Measurements from ENCODE around the gene PLEKHM2. TPM values are rescaled to one million over a fixed set of nuclear protein-coding genes. Genes with fewer than 3 reads are reported as not detected.
"Not testable (repeated sequence)": the region's sequence is repeated elsewhere in the genome, so short reads cannot be mapped to it uniquely, and the experiment has no call there.

PLEKHM2 gene
- total RNA-seq, 3 donors from 2014 or later (not counting 1 experiment from before 2014, with no cell fraction given) = 47.8 to 61.0 (median 50.9) TPM

- Histone ChIP-seq H3K4me1 (ENCODE audit: control insufficient read depth, insufficient read depth, low read length) (peaks cover 9% of the 10 kb centered on the region), H3K27me3 (ENCODE audit: control insufficient read depth, insufficient read depth, low read length) (no peaks in the 10 kb centered on the region), H3K27ac (ENCODE audit: low read length) (no peak overlapping the region), H3K9me3 (ENCODE audit: control insufficient read depth, insufficient read depth, low read length) (no peaks in the 10 kb centered on the region), H3K36me3 (ENCODE audit: control insufficient read depth, insufficient read depth, low read length) (no peaks in the 10 kb centered on the region), H3K4me3 (ENCODE audit: low read length) (no peak overlapping the region)
- no peaks in the 10 kb centered on the region for H3K9me3 Mint-ChIP-seq
- H3K27me3 Mint-ChIP-seq (ENCODE audit: low read depth in 2 of 2) = no peaks in the 10 kb centered on the region
- H3K27ac Mint-ChIP-seq = no peak overlapping the region
- ATAC-seq (no peak), DNase-seq (no peak)
- H3K36me3 Mint-ChIP-seq = no peaks in the 10 kb centered on the region
- H3K4me3 Mint-ChIP-seq = no peak overlapping the region
- peaks cover 28 to 36% of the 10 kb centered on the region in 2 donors for H3K4me1 Mint-ChIP-seq
- 92% methylated on average over 5 of the region's 5 CpGs for WGBS (ENCODE audit: insufficient coverage)
- TF ChIP-seq, protein P1, sequence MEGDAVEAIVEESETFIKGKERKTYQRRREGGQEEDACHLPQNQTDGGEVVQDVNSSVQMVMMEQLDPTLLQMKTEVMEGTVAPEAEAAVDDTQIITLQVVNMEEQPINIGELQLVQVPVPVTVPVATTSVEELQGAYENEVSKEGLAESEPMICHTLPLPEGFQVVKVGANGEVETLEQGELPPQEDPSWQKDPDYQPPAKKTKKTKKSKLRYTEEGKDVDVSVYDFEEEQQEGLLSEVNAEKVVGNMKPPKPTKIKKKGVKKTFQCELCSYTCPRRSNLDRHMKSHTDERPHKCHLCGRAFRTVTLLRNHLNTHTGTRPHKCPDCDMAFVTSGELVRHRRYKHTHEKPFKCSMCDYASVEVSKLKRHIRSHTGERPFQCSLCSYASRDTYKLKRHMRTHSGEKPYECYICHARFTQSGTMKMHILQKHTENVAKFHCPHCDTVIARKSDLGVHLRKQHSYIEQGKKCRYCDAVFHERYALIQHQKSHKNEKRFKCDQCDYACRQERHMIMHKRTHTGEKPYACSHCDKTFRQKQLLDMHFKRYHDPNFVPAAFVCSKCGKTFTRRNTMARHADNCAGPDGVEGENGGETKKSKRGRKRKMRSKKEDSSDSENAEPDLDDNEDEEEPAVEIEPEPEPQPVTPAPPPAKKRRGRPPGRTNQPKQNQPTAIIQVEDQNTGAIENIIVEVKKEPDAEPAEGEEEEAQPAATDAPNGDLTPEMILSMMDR (IDR thresholded peaks at IDR 0.05) = no peak
- intact Hi-C loops (cut with micrococcal nuclease) = no loop called here
Measured at GRCh38 chr1:15692121-15692682, 8.1 kb downstream of the PLEKHM2 start.

DNA sequence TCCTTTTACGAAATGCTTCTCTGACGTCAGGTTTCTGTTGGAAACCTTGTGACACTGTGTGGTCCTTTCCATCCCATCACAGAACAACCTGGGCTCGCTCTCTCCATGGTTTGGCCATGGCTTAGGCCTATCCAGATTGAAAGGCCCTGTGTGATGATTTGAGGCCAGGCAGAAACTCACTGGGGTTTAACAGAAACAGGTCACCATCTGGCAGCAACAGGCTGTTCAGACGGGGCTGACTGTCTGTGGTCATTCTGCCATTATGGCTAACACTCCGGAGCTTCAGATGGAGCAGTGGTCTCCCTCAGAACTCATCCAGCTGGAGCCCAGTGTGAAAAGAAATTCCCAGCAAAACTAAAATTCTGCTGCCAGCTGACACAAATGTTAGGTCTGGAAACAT is 9.3 kb downstream of the PLEKHM2 start:
- no peak for ATAC-seq
- DNase-seq = no peak
- Histone ChIP-seq H3K4me1 (ENCODE audit: control insufficient read depth, insufficient read depth, low read length) (peaks cover 21% of the 10 kb centered on the region), H3K27me3 (ENCODE audit: control insufficient read depth, insufficient read depth, low read length) (no peaks in the 10 kb centered on the region), H3K4me3 (ENCODE audit: low read length) (no peak overlapping the region), H3K27ac (ENCODE audit: low read length) (no peak overlapping the region), H3K9me3 (ENCODE audit: control insufficient read depth, insufficient read depth, low read length) (no peaks in the 10 kb centered on the region), H3K36me3 (ENCODE audit: control insufficient read depth, insufficient read depth, low read length) (no peaks in the 10 kb centered on the region)
- Mint-ChIP-seq H3K36me3 (no peaks in the 10 kb centered on the region), H3K27ac (no peak overlapping the region), H3K9me3 (no peaks in the 10 kb centered on the region), H3K27me3 (ENCODE audit: low read depth in 2 of 2) (no peaks in the 10 kb centered on the region), H3K4me1 (peaks cover 24 to 37% of the 10 kb centered on the region in 2 donors), H3K4me3 (no peak overlapping the region)
- intact Hi-C loops (cut with micrococcal nuclease) = no loop called here
- 92% methylated on average over 5 of the region's 5 CpGs for whole genome bisulfite sequencing (ENCODE audit: insufficient coverage)
- TF ChIP-seq, protein P1 (IDR thresholded peaks at IDR 0.05) = no peak

- H3K9me3 Mint-ChIP-seq = no peaks in the 10 kb centered on the region
- Histone ChIP-seq H3K27me3 (ENCODE audit: control insufficient read depth, insufficient read depth, low read length) (no peaks in the 10 kb centered on the region), H3K9me3 (ENCODE audit: control insufficient read depth, insufficient read depth, low read length) (no peaks in the 10 kb centered on the region), H3K27ac (ENCODE audit: low read length) (peak overlapping the region; percentile 33), H3K4me3 (ENCODE audit: low read length) (peak overlapping the region; percentile 9), H3K36me3 (ENCODE audit: control insufficient read depth, insufficient read depth, low read length) (no peaks in the 10 kb centered on the region), H3K4me1 (ENCODE audit: control insufficient read depth, insufficient read depth, low read length) (peaks cover 21% of the 10 kb centered on the region)
- H3K4me1 Mint-ChIP-seq = peaks cover 16 to 39% of the 10 kb centered on the region in 2 donors
- peak overlapping the region; percentile 72 to 90 for H3K27ac Mint-ChIP-seq
- TF ChIP-seq, protein P1 (IDR thresholded peaks at IDR 0.05) = no peak
- intact Hi-C loops (cut with micrococcal nuclease) = no loop called here
- ATAC-seq (peak; percentile 72 to 76 (median 73)), DNase-seq (peak in 1 of 2 donors; percentile 76)
- H3K27me3 Mint-ChIP-seq (ENCODE audit: low read depth in 2 of 2) = no peaks in the 10 kb centered on the region
- H3K36me3 Mint-ChIP-seq = no peaks in the 10 kb centered on the region
- WGBS (ENCODE audit: insufficient coverage) = 8% methylated on average over 10 of the region's 10 CpGs
- H3K4me3 Mint-ChIP-seq = peak overlapping the region; percentile 76
Measured at GRCh38 chr1:15696956-15697521, 12.9 kb downstream of the PLEKHM2 start.

- H3K27ac Mint-ChIP-seq = no peak overlapping the region
Measured at GRCh38 chr1:15698201-15698600, 14.1 kb downstream of the PLEKHM2 start.

DNA sequence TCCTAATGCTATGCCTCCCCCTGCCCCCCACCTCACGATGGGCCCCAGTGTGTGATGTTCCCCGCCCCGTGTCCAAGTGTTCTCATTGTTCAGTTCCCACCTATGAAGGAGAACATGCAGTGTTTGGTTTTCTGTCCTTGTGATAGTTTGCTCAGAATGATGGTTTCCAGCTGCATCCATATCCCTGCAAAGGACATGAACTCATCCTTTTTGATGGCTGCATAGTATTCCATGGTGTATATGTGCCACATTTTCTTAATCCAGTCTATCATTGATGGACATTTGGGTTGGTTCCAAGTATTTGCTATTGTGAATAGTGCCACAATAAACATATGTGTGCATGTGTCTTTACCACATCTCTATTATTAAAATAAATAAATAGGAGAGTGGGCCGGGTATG is 15.2 kb downstream of the PLEKHM2 start:
- H3K36me3 ChIP-seq (ENCODE audit: control insufficient read depth, insufficient read depth, low read length); H3K4me3 ChIP-seq (ENCODE audit: low read length); H3K9me3 Mint-ChIP-seq; H3K9me3 ChIP-seq (ENCODE audit: control insufficient read depth, insufficient read depth, low read length); H3K27me3 Mint-ChIP-seq (ENCODE audit: low read depth in 2 of 2); H3K4me3 Mint-ChIP-seq; intact Hi-C loops (cut with micrococcal nuclease); ATAC-seq; H3K36me3 Mint-ChIP-seq; H3K27me3 ChIP-seq (ENCODE audit: control insufficient read depth, insufficient read depth, low read length); H3K27ac Mint-ChIP-seq; DNase-seq; H3K27ac ChIP-seq (ENCODE audit: low read length): not testable (repeated sequence)
- WGBS (ENCODE audit: insufficient coverage) = 92% methylated on average over 3 of the region's 4 CpGs
- peaks cover 19 to 46% of the 10 kb centered on the region in 2 donors for H3K4me1 Mint-ChIP-seq
- H3K4me1 ChIP-seq (ENCODE audit: control insufficient read depth, insufficient read depth, low read length) = peaks cover 21% of the 10 kb centered on the region

More at GRCh38 chr1:15698201-15698600, 14.1 kb downstream of the PLEKHM2 start:
- Mint-ChIP-seq H3K9me3 (no peaks in the 10 kb centered on the region), H3K4me1 (peaks cover 14 to 39% of the 10 kb centered on the region in 2 donors), H3K4me3 (no peak overlapping the region), H3K36me3 (no peaks in the 10 kb centered on the region), H3K27me3 (ENCODE audit: low read depth in 2 of 2) (no peaks in the 10 kb centered on the region)
- Histone ChIP-seq H3K4me3 (ENCODE audit: low read length) (no peak overlapping the region), H3K9me3 (ENCODE audit: control insufficient read depth, insufficient read depth, low read length) (no peaks in the 10 kb centered on the region), H3K27me3 (ENCODE audit: control insufficient read depth, insufficient read depth, low read length) (no peaks in the 10 kb centered on the region), H3K36me3 (ENCODE audit: control insufficient read depth, insufficient read depth, low read length) (no peaks in the 10 kb centered on the region), H3K4me1 (ENCODE audit: control insufficient read depth, insufficient read depth, low read length) (peaks cover 21% of the 10 kb centered on the region), H3K27ac (ENCODE audit: low read length) (peak overlapping the region; percentile 20)
- ATAC-seq (no peak), DNase-seq (no peak)
- intact Hi-C loops (cut with micrococcal nuclease) = no loop called here
- WGBS (ENCODE audit: insufficient coverage) = 95% methylated on average over 2 of the region's 2 CpGs
- TF ChIP-seq, protein P1 (IDR thresholded peaks at IDR 0.05) = no peak
